DMS114 treated with DMSO at 0.1 percent for 48 hours (cell line): ENCODE measurements around the gene DRGX.

ENCODE experiments used
- DNase-seq: peaks from one replicate; lab custom pipeline; 2025; ENCODE audit not compliant: unreplicated experiment; lab: John Stamatoyannopoulos, UW

DRGX gene

DNA sequence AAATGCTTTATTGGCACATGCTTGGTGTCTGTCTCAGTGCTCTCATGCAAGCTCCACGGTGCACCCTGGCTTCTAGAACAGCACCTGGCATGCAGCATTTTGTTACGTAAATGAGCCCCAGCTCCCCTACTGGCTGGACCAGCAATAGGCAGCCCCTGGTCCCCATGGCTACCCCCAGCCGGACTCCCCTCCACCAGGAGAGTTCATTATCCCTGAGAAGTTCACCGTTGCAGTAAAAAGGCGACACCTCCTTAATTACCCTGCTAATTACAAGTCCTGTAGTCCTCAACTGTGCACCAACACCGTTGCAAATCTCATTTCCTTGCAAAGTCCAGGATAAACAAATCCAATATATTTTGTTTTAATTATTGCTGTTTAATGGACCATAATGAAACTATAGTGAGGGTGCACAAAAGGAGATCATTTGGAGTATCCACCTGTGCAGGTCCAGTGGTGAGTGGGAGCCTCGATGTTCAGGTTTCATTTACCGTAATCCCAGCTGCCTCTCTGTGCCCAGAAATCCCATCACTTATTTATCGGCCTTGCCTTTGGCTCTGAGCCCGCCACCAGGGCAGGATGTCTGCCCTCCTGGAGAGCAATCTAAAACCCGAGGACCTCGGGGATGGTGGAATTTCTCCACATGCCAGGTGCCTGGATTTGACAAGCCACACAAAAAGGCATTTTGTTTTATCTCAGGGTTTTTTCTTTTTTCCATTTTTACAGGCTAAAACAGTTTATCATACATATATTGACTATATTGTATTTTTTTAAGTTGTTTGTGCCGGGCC, 12.8 kb upstream of the DRGX start:
- no peak for DNase-seq

DNA sequence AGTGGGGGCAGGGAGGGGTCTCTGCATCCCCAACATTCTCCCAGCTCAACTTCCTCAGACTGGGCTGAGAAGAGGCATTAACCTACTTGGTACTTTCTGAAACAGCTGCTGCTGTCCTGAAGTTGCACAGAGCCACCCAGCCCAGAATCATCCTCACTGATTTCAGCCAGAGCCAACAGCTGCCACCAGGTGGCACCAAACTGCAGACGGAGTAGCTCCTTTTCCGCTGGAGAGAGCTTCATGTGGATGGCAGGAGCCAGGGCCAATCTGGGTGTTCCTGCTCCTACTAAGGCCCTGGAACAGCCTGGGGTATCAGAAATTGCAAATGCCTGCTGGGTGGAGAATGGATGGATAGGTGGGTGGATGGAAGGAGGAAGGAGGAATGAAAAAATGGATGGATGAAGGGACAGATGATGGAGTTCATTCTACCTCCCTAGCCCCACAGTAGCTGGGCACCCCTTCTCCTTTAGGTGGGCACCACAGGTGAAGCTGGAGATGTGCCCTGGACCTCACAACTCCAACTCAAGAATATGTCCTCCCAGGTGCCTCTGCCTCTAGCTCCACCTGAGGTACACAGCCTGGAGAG, 11.8 kb upstream of the DRGX start:
- peak; percentile 64 for DNase-seq

DNA sequence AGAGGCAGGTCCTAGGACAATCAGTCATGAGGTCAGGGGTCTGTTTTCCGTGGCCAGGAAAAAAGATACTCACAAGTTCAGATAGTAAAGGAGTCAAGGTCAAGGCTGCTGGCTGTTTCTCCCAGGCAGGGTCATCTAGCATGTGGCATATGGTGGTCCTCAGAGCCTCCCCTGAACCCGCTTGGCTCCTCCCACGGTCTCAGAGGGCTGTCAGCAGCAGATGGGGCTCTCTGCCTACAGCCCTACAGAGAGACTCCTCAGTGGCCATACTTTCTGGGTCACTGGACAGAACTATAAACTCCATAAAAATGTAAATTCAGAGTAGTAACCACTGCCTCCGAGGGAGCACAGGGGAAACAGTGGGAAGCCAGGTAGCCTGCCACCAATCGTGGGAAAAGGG, 11.3 kb upstream of the DRGX start:
- DNase-seq: no peak

DNA sequence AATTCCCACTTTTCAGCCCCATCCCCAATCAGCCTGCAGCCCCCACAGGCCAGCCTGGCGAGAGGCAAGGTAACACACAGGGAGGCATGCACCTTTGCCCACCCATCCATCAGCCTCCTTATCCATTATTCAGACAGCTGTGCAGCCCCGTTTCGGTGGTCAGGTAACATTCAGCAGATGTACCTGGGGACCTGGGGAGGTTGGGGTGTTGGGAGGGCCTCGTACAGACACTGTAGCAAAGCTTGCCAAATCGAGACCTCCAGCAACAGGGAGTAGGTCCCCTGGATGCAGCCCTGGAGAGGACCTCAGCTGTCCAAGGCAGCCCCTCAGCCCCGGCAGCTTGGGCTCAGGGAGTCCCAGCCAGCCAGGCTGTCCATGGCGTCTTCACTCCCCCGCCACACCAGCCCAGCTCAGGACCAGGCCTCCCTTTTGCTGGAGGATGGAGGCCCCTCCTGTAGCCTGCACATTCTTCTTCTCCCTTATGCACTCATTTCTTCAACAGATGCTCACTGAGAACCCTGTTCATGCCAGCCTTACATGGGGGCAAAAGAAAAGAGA, 8.5 kb upstream of the DRGX start:
- no peak for DNase-seq

DNA sequence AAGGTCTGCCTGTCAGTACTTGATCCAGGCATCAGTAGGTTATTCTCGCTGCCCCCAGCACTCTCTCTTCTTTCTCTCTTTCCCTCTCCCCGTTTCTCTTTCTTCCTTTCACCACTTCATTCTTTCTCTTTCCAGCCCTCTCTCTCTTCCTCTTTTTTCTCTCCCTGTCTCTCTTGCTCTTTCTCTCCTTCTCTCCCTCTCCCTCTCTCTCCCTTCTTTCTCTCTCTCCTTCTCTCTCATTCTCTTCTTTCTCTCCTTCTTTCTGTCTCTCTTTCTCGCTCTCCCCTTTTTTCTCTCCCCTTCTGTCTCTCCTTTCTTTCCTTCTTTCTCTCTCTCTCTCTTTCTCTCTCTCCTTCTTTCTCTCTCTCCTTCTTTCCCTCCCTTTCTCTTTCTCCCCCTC, 7.5 kb upstream of the DRGX start:
- no peak for DNase-seq

DNA sequence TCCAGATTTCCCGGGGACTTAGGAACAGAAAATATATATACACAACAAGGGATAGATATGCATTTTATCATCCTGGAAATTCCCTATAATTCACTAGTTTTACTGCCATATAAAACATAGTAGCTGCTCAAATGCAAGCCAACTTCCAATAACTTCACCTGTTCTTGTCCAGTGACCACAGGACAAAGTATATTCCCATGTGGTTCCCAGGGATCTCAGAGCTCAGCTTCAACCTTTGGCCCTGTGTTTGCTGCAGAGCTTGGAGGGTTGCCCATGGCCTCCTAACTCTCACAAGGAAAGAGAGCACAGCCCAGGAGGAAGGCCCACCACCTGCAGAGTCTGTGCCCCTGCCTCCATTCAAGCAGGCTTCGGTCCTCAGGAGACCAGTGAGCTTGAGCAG, 4.5 kb upstream of the DRGX start:
- no peak for DNase-seq

DNA sequence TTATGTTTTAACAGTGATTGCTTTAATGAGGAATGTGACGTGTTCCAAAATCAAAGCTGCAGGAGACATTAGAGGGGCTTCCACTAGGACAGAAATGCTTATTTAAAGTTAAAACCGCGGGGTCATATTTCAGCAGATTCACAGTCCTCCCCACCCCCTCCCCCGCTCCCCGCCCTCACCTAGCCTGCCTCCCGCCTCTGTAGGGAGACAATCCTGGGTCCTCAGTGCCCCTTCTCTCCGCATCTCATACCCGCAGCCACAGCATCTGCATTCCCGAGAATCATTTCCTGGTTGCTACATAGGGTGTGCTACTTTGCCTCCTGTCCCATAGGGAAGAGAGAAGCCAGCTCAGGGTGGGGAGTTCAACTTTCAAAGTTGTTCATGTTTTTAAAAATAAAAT, 3.1 kb upstream of the DRGX start:
- no peak for DNase-seq

DNA sequence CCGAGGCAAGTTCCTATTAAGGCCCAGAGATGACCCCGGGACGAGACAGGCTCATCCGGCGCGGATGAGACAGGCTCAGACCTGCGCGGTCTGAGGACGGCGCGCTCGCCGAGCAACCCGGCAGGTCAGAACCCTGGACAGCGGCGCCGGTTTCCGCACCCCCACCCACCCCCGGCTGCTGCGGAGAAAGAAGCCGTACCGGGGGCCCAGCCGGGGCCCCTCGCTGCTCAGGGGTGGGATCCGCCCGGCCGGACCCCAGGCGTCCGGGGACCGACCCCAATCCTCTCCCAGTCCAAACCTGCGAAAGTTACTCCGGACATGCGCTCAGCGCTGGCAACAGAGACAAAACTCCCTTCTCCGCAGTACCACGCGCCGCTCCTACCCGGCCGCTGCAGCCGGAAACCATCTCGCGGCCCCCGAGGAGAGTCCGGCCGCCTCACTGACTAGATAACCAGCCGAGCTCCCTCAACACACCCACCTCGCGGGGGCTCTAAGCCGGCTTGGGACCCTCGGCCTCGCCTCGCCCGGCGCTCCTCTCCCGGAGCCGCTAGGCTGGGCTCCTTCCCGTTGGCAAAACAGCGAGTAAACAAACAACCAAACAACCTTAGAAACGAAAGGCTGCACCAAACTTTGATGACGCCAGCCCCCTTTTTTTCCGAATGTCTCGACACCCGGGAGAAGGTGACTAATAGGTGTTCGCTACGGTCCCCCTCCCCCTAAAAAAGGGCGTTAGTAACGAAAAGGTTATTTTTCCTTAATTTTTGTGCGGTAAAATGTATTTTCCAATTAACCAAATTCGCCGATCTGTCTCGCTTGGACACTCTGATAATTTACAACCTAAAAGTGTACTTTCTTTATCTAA, 2.3 kb upstream of the DRGX start:
- DNase-seq: peak; percentile 28

DNA sequence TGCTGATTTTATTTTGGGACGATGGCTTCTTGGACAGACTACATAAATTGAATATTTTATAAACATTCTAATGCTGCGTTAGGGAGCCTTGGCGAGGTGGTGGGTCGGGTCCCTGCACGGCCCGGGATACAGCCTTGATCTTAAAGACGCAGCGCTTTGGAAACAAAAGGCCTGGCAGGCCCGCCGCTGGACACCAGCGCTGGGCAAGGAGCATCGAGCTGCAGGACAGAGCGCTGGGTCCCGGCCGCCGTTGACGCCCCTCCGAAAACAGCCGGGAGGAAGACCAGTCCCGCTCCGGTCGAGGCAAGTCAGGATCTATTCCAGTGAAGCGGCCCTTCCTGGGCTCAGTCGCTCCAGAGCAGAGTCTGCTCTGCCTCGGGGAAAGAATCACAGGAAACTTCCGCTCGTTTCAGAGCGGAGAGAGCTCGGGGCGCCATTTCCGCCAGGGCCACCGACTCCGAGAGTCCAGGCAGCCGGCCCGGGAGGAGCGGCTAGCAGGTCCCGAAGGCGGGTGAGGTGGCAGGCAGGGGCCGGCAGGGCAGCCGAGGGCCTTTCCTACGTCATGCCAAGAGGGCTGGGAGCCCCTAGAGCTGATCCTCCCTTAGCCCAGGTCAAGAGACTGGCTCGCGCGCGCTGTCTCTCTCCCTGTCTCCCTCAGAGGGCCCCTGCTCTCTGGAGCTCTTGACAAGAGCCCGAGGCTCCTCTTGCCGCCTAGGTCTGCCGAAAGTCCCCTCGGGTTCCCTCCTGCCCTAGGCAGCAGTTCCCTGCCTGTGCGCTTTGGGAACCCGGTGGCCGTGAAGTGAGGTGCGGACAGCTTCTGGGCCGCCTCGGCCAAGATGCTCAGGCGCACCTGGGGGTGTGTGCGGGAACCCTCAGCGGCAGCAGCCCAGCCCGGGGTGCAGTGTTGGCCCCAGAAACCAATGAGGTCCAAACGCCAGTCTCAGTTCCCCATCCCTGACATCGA, 1.4 kb upstream of the DRGX start:
- DNase-seq: no peak

DNA sequence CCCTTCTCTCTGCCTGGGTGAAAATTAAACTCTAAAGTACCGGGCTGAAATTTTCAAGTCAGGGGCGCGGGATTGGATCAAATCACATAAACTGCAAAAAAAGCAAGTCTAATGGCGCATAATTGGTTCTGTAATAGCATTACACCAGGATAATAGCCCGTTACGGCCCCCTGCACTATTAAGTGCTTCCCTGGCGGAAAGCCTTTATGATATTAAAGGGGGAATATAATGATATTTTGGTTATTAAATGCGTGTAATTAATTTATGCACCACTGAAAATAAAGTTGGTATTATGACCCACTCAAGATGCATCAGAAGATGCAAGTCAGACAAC, 744 bp upstream of the DRGX start:
- no peak for DNase-seq

DNA sequence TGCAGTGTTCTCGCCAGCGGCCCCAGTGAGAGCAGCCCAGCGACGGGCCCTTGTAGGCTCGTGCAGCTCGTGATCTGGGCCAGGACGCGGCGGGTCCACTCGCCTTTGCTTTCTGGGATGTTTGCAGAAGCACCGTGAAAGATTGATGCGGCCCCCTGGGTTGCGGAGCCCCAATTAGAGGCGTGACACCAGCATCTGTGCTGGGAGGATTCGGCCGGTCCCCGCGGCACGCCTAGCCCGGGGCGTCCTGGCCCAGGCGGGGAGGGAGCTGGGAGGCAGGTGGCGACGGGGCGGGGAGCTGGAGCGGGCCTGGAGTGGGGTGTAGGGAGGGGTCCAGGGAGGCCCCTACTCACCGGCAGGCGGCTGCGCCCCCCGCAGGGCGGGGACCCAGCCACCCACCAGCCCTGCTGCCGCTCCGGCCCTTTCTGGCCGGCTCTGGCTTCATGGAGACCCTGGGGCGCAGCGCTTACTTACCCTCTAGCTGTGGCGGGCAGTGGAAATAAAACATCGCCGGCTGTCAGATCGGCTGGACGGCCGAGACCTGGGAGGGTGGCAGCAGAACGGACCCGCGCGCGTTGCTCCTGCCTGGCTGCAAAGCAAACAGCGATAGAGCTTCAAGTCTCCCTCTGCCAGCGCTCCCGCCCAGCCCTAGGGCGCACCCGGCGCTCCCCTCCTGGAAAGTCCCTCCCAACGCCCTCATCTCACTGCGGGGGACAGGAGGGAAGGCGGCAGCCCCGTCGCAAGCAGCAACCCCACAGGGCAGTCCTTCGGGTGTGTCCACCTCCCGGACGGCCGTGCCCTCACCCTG, 752 bp downstream of the DRGX start:
- no peak for DNase-seq

DNA sequence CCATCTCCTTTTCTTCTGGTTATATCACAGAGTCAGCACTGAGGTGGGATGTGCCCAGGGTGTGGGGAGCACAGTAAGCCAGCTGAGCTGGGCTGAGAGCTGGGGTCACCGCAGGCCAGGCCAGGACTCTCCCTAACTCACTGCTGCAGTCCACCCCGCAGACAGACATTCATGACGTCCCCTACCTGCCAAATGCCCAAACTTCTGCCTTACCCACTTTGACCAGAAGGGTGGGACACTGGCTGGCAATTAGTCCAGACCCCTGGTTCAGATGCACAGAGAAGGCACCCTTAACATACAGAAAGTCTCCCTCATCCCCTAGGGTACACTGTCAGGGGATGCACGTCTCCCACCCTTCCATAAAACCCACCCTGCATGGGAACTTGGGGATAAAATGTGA, 2.1 kb downstream of the DRGX start:
- no peak for DNase-seq

DNA sequence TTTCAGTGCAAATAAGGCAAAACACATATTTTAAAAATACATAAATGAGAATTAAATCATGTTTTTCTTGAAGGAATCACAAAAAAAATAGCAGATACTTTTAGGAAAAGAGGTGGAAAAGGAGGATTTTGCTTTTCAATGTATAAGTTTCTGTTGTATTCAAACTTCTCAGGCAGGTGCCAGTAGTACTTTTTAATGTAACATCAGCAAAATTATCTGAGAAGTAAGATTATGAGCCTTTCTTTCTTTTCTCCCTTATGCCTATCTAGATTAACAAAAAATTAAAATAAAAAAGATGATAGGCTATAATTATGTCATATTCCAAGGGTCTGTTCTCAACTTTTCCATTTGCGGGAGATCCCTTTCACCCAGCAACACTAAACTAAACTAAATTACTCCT, 2.6 kb downstream of the DRGX start:
- no peak for DNase-seq

DNA sequence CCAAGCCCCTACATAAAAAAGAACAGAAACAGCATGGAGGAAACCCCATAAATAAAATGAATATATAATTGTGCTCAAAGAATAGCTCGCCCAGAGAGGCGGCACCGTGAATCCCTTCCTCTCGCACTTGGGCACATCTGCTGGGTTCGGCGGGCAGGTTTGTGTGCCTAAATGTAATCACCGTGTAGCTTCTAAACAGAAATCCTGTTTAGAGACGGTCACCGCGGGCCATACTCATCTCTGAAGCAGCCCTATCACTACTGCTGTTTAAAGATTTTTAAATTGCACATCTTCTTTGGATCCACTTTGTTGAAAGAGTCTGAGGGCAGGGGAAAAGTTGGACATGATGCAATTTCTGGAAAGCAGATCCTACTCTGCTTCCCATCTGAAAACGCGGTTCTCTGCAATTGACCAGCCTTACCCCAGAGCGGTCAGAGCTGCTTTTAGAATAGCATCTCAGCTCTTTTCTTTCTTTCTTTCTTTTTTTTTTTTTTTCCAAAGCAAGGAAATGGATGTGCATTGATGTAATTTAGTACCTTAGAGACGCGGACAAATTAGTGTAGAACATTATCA, 6.4 kb downstream of the DRGX start:
- DNase-seq: no peak

DNA sequence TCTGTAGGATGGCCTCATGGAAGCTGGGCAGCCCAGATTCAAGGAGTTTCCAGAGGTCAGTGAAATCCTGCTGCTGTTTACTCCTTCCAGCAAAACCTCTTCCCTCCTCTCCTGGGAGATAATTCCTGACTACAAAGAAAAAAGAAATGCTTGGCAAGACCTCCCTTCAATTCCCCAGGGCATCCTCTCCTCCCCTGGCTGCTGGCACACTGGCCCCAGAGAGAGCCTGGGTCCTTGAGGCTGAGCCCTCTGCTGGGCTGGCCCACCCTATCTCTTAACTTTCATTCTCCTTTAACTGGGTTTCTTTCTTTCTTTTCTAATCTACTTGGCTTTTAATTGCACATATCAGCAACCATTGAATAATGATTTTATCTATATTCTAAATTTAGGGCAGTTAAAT, 7.7 kb downstream of the DRGX start:
- DNase-seq: no peak

DNA sequence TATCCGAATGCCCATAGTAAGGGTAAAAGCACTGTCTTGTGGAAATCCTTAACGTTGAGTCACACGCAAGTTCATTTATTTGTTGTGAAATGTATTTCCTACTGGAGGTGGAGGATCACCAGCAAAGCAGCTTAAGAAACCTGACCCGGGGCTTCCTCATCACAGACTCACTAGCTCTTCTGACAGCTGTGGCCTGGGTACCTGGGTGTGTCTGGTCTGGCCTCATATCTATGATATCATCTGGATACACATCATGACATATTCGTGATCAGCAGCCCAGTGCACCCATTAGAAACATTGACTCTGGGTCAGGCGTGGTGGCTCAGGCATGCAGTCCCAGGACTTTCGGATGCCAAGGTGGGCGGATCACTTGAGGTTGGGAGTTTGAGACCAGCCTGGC, 8.8 kb downstream of the DRGX start:
- DNase-seq: no peak

DNA sequence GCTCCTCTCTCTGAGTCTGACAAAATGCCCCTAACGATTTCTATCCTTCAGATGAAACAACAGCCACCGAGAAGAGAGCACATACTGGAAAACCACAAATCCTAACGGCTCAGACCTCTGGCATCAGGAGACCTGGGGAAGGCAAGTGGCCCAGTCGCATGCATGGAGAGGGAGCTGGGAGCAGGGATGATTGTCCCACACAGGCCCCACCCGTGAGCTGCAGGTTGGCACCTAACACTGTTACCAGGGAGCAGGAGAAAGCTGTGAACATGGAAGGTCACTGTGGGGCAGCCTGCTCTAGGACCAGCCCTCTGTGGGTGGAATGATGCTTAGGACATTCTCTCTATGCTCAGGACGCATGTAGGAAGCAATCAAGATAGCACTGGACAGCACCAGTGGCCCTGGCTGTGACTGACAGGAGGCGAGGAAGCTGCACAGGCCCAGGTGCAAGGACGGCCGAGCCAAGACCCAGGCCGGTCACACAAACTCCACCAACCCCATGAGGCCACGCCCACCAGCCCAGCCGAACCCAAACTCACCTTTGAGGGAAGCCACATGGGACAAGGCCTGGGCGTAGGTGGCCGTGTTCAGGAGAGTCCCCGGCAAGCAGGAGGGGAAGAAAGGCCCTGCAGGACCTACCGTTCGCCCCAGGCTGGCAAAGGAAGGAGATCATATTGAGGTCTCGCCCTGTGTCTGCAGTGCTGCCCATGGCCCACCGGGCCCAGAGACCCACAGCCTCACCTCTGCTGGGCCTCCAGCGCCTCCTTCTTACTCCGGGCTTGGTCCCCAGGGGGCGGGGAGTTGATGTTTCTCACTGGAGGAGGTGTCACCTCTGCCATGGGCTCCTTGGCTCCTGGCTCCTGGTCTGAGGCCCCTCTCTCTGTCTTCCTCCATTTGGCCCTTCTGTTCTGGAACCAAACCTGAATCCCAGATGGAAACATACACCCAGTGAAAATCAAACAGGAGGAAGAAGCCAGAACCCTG, 9.7 kb downstream of the DRGX start:
- DNase-seq: no peak

DNA sequence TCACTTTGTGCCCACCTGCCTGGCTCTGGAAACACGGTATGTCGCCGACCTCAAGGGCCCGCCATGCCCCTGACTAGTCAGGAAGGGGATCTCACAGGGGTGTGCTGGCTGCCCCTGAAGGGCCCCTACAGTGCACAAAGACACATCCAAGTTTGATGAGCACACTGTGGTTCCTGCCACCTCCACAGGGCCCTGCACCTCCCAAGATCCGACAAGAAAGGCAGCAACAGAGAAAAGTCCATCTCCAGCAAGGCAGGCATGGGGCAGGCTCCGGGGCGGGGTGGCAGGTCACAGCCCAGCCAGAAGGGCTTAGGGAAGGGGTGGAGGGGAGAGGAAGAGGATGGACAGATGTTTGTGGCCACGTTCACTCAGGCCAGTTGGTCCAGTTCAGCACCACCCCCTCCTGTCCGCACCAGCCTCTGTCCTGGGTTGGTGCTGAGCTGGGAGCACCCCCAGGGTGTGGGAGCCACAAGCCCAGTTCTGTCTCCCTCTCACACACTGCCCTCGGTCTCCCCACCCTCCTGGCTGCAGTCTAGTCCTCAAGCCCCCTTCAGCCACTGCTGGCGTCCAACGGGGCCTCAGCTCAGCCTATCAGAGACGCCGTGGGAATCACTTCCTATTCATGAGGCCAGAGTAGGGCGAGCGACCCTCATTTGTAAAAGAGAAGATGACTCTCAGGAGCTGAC, 11.5 kb downstream of the DRGX start:
- no peak for DNase-seq
